Measurements from ENCODE around the gene SSMEM1. TPM values are rescaled to one million over a fixed set of nuclear protein-coding genes. Genes with fewer than 3 reads are reported as not detected.
"Not testable (repeated sequence)": the region's sequence is repeated elsewhere in the genome, so short reads cannot be mapped to it uniquely, and the experiment has no call there.

The SSMEM1 gene
- not detected for total RNA-seq

GRCh38 chr7:130207642-130208041 lies at the start of gene SSMEM1:
SSMEM1 (plus strand) TSS chr7:130207860; CDS start chr7:130207911, 51 bp downstream.
- ChIA-PET POLR2A (no interaction called here), CTCF (no interaction called here)

GRCh38 chr7:130160023-130160422 lies 47.6 kb upstream of the SSMEM1 start:
- POLR2A ChIA-PET: no interaction called here
- CTCF ChIA-PET: no interaction called here

GRCh38 chr7:130160455-130160854 lies 47.2 kb upstream of the SSMEM1 start:
- ChIA-PET POLR2A (no interaction called here), CTCF (interaction anchor here (0.6 kb wide), 1 partner anchor 29 kb away, joined by 3 read pairs; no protein-coding TSS in a partner anchor)

GRCh38 chr7:130162196-130162595 lies 45.5 kb upstream of the SSMEM1 start:
- CTCF ChIA-PET: no interaction called here

GRCh38 chr7:130174237-130174959 lies 33.3 kb upstream of the SSMEM1 start:
- ChIA-PET CTCF (no interaction called here), POLR2A (no interaction called here)

More at GRCh38 chr7:130162196-130162595, 45.5 kb upstream of the SSMEM1 start:
- POLR2A ChIA-PET: no interaction called here

- POLR2A ChIA-PET: no interaction called here
- CTCF ChIA-PET: no interaction called here
These were observed 29.4 kb upstream of the SSMEM1 start for GRCh38 chr7:130178251-130178650.

- ChIA-PET CTCF (no interaction called here), POLR2A (interaction anchor here (0.7 kb wide), 1 partner anchor 547 kb away, joined by 3 read pairs; no protein-coding TSS in a partner anchor)
These were observed 28.0 kb upstream of the SSMEM1 start for GRCh38 chr7:130179631-130180030.

GRCh38 chr7:130180571-130181262 lies 26.9 kb upstream of the SSMEM1 start:
- ChIA-PET POLR2A (no interaction called here), CTCF (interaction anchor here (1.2 kb wide), 1 partner anchor 24 kb away, joined by 3 read pairs; the partner anchor contains the start of gene TMEM209)

- ChIA-PET CTCF (interaction anchor here (1.2 kb wide), 1 partner anchor 24 kb away, joined by 3 read pairs; the partner anchor contains the start of gene TMEM209), POLR2A (interaction anchor here (0.6 kb wide), 1 partner anchor 850 kb away, joined by 3 read pairs; no protein-coding TSS in a partner anchor)
These were observed 26.4 kb upstream of the SSMEM1 start for GRCh38 chr7:130181263-130181605.

GRCh38 chr7:130182990-130183389 lies 24.7 kb upstream of the SSMEM1 start:
- POLR2A ChIA-PET: interaction anchor here (1.5 kb wide), 1 partner anchor 16 kb away, joined by 5 read pairs; no protein-coding TSS in a partner anchor
- CTCF ChIA-PET: interaction anchor here (0.6 kb wide), 1 partner anchor 10 kb away, joined by 5 read pairs; no protein-coding TSS in a partner anchor

- CTCF ChIA-PET: interaction anchor here (1.0 kb wide), 1 partner anchor 21 kb away, joined by 4 read pairs; the partner anchor contains the start of gene TMEM209
- POLR2A ChIA-PET: not testable (repeated sequence)
These were observed 23.3 kb upstream of the SSMEM1 start for GRCh38 chr7:130184349-130184748.

- CTCF ChIA-PET: interaction anchor here (0.8 kb wide), 1 partner anchor 18 kb away, joined by 5 read pairs; the partner anchor contains the start of gene TMEM209
These were observed 20.3 kb upstream of the SSMEM1 start for GRCh38 chr7:130187360-130187759.

GRCh38 chr7:130189343-130189742 lies 18.3 kb upstream of the SSMEM1 start:
- POLR2A ChIA-PET: no interaction called here
- CTCF ChIA-PET: interaction anchor here (0.6 kb wide), 1 partner anchor 29 kb away, joined by 3 read pairs; no protein-coding TSS in a partner anchor

More at GRCh38 chr7:130187360-130187759, 20.3 kb upstream of the SSMEM1 start:
- POLR2A ChIA-PET: no interaction called here

- CTCF ChIA-PET: no interaction called here
- POLR2A ChIA-PET: no interaction called here
These were observed 15.9 kb upstream of the SSMEM1 start for GRCh38 chr7:130191791-130192190.

GRCh38 chr7:130195396-130195795 lies 12.3 kb upstream of the SSMEM1 start:
- ChIA-PET POLR2A (interaction anchor here (0.7 kb wide), 1 partner anchor 11 kb away, joined by 3 read pairs; no protein-coding TSS in a partner anchor), CTCF (no interaction called here)

GRCh38 chr7:130196476-130196875 lies 11.2 kb upstream of the SSMEM1 start:
- POLR2A ChIA-PET: no interaction called here
- CTCF ChIA-PET: no interaction called here

GRCh38 chr7:130197094-130197493 lies 10.6 kb upstream of the SSMEM1 start:
- POLR2A ChIA-PET: interaction anchor here (0.5 kb wide), 1 partner anchor 21 kb away, joined by 4 read pairs; no protein-coding TSS in a partner anchor
- CTCF ChIA-PET: no interaction called here

GRCh38 chr7:130201796-130202195 lies 5.9 kb upstream of the SSMEM1 start:
- CTCF ChIA-PET: no interaction called here
- POLR2A ChIA-PET: no interaction called here

- ChIA-PET CTCF (interaction anchor here (0.8 to 1.2 kb wide), 4 partner anchors 15 to 24 kb away, joined by 3 to 5 read pairs (median 4); no protein-coding TSS in a partner anchor), POLR2A (interaction anchor here (0.5 to 1.5 kb wide), 9 partner anchors 12 to 557 kb away, joined by 3 to 11 read pairs (median 4); partner anchors contain the start of gene KLHDC10)
These were observed 2.3 kb upstream of the SSMEM1 start, which contains the start of gene TMEM209 for GRCh38 chr7:130205084-130205947. TMEM209 (minus strand) TSS chr7:130205406; CDS start chr7:130205375, 31 bp downstream.
